ENCODE data around the gene SLF2.

SLF2 gene, protein sequence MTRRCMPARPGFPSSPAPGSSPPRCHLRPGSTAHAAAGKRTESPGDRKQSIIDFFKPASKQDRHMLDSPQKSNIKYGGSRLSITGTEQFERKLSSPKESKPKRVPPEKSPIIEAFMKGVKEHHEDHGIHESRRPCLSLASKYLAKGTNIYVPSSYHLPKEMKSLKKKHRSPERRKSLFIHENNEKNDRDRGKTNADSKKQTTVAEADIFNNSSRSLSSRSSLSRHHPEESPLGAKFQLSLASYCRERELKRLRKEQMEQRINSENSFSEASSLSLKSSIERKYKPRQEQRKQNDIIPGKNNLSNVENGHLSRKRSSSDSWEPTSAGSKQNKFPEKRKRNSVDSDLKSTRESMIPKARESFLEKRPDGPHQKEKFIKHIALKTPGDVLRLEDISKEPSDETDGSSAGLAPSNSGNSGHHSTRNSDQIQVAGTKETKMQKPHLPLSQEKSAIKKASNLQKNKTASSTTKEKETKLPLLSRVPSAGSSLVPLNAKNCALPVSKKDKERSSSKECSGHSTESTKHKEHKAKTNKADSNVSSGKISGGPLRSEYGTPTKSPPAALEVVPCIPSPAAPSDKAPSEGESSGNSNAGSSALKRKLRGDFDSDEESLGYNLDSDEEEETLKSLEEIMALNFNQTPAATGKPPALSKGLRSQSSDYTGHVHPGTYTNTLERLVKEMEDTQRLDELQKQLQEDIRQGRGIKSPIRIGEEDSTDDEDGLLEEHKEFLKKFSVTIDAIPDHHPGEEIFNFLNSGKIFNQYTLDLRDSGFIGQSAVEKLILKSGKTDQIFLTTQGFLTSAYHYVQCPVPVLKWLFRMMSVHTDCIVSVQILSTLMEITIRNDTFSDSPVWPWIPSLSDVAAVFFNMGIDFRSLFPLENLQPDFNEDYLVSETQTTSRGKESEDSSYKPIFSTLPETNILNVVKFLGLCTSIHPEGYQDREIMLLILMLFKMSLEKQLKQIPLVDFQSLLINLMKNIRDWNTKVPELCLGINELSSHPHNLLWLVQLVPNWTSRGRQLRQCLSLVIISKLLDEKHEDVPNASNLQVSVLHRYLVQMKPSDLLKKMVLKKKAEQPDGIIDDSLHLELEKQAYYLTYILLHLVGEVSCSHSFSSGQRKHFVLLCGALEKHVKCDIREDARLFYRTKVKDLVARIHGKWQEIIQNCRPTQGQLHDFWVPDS

DNA sequence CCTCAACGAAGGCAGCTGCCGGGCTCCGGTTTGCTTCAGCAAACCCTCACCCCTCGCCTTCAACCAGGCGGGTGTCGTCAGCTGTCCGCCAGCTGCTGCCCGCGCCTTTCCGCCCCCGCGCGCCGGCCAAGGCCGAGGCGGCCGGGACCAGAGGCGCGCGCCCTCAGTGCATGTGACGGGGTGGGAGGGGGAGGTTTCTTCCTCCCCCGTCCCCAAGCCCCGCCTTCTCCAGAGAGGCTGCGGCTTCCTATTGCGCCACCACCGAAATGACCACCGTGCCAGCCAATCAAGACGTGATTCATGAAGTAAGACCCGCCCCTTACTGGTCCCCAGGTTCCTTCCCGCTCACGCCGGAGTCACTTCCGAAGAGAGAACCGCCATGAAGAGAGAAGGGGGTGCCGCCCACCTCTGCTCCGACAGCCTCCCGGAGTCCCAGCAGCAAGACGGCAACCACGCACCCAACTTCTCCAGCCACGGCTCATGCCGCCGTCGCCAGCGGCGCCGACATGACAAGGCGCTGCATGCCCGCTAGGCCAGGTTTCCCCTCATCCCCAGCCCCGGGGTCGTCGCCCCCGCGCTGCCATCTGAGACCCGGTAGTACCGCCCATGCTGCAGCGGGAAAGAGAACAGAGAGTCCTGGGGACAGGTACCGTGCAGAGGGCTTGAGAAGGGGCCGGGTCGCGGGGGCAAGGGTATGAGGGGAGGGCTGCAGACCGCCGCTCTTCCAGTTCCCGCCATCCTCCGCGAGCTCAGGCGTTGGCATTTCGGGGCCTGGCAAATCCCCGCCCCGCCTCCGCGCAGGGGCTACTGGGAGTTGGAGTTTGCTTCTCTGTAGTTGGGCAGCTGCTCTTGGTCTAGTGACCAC is at the start of gene SLF2:
SLF2 (plus strand) TSS at position 359 of the 865 bp plus-strand sequence; CDS start at position 507, 148 bp downstream.
- peak; percentile 81 for DNase-seq

DNA sequence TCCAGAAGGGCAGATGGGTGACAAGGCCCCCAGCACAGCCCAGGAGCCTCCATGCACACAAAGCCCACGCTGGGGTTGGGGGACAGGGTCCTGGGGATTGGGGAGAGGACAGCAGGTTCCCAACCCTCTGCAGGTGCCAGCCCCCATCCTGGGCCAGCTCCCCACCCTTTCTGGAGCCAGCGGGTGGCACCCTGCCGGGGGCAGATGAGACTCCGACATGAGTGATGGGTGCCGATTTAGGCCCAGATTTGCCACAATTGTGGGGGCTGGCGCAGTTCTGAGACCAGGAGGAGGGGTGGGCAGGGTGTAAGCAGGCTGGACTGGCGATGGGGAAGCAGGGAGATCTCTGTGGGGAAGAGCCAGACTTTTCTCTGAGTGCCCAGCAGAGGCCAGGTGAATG is 49.3 kb upstream of the SLF2 start:
- DNase-seq = no peak

DNA sequence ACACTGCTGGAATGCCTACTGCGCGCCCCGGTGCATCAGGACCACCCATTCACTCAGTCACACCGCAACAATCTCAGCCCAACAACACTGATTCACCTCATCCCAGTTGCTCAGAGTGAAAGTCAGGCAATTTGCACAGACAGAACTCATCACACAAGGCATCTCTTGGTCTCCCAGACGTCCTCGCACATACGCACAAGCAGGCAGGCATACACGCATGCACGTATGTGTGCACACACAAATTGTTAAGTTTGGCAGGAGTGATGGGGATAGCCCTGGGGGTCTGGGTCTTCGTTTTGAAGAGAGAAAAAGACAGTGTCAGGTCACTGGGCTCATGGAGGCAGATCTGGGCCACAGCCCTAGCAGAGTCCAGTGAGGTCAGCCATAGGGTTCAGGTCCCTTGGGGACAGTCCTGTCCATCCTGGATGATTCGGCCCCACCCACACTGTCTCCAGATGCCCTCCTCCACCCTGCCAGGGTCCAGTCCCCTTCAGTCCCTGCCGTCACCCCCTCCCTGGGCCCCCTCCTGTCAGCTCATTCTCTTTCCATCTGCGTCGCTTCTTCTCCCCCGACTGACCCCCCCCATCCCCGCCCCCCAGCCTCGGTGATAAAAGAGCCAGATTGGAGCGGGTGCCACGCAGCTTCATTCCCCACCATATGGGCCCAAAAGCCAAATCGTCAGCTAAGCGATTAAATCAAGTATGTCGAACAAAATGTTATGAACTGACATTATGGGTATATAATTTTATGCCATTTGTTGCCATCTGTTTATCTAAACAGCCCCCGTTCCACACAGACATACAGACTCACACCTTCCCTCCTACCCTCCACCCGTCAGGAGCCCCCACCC is 48.5 kb upstream of the SLF2 start:
- no peak for DNase-seq

DNA sequence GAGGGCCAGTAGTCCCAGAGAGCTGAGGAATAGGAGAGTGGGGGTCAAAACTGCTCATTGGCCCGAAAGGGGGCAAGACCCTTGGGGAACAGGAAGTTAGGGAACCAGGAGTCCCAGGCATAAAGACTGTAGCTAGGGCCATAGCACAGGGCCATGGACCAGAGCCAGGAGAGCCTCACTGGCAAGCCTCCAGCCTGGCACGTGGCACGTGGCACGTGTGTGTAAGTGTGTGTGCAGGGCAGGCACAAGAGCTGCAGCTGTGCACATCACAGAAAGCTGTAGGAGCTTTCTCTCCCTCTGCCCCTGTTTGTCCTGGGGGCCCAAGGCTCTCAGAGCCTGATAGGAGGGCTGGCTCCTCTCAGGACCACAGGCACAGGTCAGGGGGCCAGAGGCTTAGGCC is 47.8 kb upstream of the SLF2 start:
- DNase-seq = no peak

DNA sequence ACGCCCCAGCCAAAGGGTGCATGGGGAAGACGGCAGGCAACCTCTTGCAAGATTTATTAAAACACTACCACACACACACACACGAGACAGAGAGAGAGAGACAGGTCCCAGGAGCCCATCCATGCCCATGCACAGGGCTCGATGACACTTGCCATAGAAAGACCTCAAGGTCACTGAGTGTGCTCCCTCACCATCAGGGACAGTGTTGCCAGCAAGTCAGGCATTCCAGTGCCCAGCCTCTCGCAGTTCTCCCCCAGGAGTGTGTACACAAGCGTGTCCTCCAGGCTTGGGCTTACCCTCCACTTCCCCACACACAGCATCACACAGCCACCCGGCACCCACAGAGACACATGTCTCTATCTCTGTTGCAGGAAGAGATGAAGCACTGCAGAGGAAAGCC is 46.8 kb upstream of the SLF2 start:
- DNase-seq = no peak

DNA sequence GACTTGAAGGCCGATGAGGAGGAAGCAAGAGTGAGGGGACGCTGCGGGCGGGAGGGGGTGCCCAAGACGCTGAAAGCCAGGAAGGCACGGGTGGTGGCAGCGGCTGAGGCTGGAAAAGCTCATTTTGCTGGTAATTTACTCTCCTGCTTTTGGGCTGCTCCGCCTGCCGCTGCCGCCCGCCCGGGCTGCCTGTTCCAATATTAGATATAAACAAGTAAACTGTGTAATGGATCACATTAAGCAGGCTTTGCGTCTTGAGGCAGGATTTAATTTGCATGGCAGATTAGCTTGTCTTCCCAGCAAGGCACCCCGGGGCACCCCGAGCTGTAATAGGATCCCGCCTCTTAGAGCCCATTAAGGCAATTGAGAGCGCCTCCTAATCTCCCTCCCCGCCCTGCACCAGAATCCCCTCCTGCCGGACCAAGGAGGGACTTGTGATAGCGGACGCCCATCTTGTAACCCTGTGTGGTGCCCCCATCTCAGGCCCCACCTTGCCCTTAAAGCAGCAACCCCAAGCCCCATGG is 46.1 kb upstream of the SLF2 start:
- DNase-seq = no peak

DNA sequence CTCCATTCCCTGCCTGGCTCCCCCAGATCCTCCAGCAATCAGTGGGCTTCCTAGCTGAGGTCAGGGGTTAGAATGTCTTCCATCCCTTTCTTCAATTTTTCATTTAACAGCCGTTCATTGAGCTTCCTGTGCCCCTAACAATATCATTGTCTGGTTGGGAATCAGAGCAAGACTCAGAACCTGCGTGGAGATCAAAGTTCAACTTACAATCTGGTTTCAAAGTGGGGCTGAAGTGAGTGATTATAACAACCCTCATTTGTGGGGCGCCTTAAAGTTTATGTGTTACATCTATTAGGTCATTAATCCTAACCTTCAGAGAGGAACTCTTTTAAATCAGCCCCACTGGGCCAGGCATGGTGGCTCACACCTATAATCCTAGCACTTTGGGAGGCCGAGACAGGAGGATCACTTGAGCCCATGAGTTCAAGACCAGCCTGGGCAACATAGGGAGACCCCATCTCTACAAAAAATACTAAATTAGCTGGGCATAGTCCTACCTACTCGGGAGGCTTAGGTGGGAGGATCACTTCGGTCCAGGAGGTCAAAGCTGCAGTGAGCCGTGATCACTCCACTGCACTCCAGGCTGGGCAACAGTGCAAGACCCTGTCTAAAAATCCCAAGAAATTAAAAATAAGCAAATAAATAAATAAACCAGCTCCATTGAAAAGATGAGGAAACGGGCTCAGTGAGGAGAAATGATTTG is 45.4 kb upstream of the SLF2 start:
- no peak for DNase-seq

DNA sequence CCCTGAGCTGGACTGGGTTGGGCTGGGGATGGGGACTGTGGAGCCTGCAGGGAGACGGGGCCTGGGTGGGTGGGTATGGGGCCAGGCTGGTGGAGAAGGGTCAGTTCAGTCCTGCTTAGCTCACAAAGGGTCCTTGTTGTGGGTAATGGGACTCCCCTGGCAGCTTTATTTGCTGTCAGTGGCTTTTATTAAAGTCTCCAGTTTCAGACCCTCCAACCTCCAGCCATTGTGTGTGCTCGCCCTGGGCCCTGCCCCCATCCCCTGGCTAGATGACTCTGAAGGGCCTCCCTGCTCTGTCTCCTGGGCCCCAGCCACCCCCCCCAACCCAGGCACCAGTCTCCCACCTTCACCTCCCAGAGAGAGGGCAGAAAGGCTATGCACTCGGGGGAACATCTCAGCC is 44.4 kb upstream of the SLF2 start:
- DNase-seq = no peak

DNA sequence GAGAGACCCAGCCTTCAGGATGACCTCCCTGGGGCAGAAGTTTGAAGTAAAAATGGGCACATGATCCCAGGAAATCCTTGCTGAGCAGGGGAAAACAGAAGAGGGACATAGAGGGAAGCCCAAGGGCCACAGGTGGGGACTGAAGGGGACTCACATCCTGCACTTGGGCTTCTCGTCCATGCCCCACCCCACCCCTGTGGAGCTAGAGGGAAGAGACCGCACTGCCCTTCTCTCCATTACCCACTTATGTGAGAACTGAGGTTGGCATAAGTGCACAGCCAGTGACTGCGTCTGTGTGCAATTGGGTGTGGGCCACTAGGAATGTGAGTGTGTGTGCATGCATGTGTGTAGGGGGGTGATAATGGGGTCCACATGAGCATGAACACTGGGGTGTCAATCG is 43.4 kb upstream of the SLF2 start:
- no peak for DNase-seq

DNA sequence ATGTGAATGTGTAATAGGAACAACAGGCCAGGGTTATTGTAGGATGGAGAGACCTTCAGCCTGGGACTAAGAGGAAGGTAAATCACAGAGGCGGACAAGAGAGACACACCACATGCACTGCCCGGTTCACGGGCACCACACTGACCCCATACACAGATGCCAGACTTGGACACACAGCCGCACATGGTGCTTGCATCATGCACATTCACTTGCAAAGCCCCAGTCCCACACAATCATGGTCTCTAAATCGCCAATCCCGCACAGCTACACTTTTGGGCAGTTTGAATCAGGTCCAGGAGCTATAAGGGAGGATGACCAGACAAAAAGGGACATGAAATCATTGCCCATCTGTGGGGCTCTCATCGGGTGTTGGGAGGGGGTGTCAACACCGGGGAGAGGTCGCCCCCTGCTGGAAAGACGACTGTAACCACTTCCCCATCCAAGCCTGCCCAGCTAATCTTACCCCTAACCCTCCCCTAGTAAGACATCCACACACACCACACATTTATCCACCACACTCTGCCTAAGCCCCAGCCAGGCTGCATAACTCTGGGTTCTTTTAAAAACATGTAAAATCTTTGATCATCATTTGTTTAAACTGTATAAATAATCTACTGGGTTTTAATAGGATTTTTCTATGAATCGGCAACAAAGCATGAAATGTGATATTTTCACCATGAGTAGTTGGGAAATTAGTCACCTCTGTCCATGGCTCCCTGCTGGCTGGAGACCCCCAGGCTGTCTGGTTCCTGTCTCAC is 40.5 kb upstream of the SLF2 start:
- DNase-seq = no peak

DNA sequence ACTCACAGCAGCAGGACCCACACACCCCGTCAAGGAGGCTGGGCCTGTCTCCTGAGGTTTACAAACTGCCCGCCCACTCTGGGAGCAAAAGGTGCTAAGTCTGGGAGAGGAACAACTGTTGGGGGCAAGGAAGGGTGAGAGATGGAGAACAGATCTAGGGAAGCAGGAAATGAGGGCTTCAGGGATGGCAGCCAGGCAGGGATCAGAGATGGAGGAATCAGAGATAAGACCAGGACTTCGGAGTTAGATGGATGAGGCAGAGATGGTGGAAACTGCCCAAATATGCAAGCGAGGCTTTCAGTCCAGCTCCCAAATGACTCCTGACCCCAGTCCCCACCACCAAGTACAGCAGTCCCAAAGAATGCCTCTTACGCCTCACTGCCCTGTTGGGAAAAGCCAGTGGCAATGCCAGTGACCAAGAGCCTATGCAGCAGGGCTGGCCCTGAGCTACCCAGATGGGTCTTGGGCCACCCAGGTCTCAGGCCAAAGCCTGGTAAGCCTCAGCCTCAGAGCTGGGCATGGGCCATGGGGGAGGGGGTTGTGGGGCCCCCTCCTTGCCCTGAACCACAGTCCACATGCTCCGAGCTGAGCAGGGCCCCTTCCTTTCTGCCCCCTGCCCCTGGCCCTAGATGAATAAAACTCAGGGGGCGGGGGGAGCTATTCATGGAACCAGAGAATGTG is 39.5 kb upstream of the SLF2 start:
- no peak for DNase-seq

DNA sequence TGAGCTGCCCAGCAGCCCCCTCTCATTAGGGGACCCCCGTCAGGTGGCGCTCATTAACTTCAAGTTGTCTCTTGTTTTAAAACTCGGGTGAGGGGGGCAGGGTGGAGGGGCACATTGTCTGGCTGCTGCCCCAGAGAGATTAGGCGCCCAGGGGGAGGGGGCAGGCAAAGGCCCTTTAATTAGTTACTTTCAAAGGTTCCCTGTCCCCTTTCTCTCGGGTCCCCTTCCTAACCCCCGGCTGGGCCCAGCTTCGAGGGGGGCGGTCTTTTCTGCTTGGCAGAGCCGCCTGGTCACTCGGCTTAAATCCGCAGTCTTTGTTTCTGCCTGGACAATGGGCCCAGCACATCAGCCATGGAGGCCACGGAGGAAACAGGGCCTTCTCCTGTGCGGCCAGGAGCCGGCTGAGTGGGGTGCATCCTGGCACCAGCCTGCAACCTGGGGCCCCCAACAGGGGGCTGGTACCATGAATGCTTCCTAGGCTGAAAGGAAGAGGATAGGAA is 38.9 kb upstream of the SLF2 start:
- DNase-seq = no peak

DNA sequence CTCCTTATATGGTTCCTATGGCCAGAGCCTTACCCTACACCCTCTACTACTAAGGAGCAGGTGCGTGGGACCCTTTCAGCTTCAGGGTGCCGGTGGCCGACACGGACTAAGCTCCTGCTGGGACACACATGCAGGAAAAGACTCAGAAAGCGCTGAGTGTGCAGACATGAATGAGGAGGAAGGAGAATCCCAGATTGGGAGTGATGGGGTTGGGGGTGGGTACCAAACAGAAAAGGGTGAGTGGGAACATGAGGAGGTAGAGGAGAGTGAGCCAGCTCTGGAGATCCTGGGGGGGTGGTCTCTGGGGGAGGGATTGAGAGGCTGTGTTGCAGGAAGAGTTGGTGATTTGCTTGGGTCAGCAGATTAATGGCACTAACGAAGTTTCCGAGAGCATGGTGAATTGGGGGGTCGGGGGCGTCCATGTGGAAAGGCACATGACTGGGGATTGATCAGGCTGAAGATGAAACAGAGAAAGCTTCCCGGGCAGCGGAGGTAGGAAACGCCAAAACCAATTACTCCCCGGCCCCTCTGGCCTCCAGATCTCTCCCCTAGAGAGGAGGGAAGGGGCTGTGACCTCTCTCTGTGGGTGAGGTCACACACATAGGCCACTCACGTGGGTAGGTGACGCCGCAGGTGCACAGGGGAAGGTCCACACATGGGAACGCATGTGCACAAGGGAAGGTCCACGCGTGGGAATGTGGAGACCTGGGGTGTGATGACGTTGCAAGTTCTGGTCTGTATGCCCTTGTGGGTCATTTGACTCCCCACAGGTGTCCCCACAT is 37.9 kb upstream of the SLF2 start:
- DNase-seq = no peak

DNA sequence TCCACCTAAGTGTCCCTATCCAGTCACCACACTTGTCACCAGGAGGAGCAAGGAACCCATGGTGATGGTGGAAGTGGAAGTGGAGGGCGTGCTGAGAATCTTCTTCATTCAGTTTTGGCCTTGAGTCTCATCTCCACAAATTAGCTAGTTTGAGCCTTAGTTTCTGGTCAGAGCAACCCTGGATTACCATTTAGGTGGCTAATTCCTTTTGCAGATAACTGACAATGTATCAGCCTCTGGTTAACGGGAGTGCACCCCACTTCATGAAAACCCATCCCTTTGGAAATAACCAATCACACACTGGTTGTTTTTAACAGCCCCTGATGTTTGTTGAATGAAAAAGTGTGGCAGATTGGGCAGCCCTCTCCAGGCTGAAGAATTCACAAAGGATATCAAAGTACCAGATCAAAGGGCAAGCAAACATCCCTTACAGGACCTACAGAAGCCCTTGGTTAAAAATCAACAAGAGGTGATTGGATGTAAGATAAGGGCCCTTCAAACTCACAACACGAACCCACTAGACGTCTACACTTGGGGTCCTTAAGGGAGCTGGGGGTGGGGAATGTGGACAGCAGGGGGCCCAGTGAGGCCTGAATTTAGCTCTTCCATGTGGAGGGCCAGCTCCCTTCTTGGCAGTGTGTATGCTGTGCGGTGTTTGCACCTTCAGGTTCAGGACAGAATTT is 37.1 kb upstream of the SLF2 start:
- DNase-seq = no peak

DNA sequence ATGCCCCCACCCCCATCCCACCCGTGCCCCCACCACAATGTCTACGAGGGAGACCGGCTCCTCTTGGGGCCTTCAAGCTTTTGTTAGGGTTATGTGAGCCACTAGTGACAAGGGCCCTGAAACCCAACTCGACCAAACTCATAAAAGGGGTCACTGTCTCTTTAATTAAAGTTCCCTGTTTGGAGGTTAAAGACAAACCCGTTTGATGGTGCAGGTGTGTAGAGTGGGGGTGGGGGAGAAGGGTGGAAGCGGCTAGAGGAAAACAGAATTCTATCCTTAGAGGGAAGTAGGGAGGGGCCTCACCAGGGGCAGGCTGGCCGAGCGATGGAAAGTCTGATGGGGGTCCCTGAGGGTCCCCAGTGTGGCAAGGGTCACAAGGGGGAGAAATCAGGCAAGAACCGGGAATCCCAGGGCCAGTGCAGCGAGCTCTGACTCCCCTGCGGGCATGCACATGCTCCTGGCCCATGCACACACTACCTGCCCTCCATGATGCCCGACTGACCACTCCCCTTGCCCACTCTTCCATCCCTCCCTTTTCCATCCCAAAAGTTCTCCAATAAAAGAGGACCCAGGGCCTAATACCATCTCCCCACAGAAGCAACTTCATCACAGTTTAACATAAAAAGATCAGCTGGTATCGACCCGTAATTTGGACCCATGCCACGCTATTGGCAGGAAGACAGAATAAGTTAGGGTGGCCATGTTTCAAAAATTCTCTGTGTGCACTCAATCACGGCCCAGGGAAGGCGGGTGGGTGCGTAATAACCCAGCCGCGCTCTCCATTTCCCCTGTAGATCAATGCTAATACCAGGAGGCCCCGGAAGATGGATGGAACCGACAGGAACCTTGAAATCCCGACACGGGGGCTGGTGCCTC is 35.9 kb upstream of the SLF2 start:
- DNase-seq = no peak

DNA sequence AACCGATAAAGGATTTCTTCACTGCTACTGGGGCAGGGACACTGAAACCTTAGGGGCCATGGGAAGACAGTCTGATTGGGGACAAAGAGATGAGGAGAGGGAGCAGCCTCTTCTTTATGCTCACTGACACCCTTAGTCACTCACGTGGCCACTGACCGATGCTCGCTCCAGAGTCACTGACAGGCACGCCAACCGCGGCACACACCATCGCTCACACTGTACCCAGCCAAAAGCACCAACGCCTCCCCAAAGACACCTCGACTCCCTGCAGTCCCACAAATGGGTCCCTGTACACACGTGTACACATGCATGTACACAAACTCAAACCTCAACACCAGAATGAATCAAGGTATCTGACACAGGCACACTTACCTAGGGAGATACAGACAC is 35.3 kb upstream of the SLF2 start:
- DNase-seq = no peak

Measured in SIG-M5 (cell line).